GM18909 (cell line): Measurements from ENCODE around the gene ATXN7L1.
"Not testable (repeated sequence)": the region's sequence is repeated elsewhere in the genome, so short reads cannot be mapped to it uniquely, and the experiment has no call there.

Experiments used
- ATAC-seq: cut with Tn5 transposase; IDR thresholded peaks from one replicate; pipeline ENCODE4 v1.9.1; 2021; ENCODE audit warnings: mild to moderate bottlenecking; ENCODE audit not compliant: unreplicated experiment, poor library complexity

The ATXN7L1 gene

DNA sequence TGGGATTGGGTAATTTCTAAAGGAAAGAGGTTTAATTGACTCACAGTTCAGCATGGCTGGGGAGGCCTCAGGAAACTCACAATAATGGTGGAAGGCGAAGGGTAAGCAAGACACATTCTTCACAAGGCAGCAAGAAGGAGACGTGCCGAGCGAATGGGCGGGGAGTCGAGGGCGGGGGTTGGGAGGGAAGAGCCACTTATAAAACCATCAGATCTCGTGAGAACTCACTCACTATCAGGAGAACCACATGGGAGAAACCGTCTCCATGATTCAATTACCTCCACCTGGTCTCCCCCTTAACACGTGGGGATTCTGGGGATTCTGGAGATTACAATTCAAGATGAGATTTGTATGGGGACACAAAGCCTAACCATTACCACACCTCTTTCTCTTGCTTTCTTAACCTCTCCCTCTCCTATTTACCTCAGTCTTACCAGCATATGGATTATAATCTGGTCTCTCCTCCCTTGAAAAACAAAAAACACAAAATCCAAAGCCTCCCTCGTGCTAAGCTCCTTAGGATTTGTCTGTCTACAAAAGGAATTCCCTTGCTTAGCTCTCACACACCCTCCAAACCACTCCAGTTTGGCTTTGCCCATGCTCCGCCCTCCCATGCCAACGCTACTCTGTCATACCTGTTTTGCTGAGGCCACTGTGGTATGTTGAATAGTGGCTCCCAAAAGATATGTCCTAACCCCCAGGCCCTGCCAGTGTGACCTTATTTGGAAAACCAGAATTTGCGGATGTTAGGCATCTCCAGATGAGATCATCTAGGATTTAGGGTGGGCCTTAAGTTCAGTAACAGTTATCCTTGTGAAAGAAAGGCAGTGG is 275.5 kb downstream of the ATXN7L1 start:
- ATAC-seq = no peak

DNA sequence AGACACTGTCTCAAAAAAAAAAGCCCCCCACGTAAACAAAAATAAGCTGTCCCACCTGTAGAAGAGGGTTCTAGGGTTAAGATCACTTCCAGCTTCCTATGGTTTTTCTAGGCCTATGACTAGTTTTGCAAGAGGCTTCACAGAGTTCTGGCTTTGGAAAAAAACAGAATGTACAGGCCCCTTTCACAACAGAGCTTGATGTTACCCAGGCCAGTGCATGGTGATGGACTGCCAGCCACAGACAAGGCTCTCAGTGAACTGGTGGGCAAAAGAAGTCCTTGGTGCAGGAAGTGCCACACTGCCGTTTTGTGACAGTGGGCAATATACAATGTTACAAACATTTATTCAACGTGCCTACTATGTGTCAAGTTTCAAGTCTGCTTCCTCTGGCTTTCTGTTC is 276.8 kb downstream of the ATXN7L1 start:
- ATAC-seq = no peak

DNA sequence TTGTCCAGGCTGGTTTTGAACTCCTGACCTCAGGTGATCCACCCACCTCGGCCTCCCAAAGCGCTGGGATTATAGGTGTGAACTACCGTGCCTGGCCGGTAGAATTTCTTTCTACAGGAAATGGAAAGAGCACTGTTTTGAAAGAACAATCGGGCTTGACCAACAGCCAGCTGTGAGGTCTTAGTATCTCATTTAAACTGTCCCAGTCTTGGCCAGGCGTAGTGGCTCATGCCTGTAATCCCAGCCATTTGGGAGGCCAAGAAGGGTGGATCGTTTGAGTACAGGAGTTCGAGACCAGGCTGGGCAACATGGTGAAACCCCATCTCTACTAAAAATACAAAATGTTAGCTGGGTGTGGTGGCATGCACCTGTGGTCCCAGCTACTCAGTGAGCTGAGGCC is 277.3 kb downstream of the ATXN7L1 start:
- not testable (repeated sequence) for ATAC-seq

DNA sequence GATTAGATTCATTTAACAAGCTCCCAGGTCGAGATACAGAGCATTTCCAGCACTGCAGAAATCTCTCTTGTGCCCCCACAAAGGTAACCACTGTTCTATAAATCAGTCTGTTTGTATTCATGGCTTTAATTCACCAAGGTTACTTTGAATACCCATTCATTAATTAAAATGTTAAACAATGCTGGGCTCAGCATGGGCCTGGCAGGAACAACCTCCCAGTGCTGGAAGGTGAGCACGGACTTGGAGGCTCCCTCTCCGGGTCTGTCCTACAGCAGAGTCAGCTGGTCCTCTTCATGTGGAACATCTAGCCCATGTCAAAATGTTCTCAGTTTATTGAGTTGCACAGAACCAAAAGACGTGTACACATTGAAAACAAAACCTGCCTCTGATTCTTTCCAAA is 279.5 kb downstream of the ATXN7L1 start:
- ATAC-seq = no peak

DNA sequence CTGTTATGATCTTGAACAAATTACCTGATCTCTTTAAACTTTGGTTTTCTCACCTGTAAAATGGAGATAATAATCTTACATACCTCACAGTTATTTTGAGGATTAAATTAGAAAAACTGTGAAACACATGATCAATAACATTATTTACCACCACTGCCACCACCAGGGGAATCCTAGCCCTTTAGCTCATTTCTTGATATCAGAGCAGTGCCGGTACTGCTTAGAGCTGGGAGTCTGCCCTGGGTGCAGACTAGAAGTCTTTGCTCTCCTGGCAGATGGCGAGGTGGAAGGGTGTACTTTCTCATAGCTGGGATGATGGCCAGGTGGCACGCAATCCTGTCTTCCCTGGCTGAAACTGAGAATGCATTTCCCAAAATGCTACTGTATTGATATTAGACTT is 282.4 kb downstream of the ATXN7L1 start:
- no peak for ATAC-seq

DNA sequence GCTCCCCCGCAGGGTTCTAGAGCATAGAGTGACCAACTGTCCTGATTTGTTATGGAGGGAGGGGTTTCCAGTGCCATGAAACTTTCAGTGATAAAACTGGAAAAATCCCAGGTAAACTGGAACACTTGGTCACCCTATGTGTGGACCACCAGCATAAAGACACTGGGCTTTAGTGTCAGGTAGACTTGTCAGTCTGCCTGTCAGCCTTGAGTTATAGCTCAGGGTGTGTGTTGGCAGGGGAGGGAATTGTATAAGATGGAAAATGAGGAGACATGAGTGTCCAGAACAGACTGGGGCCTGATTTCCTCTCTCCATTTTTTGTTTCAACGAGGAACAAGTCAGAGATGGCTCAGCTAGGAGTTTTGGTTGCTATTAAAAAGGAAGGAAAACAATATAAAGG is 284.9 kb downstream of the ATXN7L1 start:
- ATAC-seq = no peak

DNA sequence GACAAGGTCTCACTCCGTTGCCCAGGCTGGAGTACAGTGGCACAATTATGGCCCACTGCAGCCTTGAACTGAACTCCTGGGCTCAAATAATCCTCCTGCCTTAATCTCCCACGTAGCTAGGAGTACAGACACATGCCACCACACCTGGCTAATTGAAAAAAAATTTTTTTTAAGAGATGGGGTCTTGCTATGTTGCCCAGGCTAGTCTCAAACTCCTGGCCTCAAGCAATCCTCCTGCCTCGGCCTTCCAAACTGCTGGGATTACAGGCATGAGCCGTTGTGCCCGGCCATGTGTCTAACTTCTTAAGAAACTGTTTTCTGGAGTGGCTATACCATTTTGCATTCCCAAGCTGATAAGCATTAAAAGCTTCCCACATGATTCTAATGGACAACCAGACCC is 285.6 kb downstream of the ATXN7L1 start:
- no peak for ATAC-seq

DNA sequence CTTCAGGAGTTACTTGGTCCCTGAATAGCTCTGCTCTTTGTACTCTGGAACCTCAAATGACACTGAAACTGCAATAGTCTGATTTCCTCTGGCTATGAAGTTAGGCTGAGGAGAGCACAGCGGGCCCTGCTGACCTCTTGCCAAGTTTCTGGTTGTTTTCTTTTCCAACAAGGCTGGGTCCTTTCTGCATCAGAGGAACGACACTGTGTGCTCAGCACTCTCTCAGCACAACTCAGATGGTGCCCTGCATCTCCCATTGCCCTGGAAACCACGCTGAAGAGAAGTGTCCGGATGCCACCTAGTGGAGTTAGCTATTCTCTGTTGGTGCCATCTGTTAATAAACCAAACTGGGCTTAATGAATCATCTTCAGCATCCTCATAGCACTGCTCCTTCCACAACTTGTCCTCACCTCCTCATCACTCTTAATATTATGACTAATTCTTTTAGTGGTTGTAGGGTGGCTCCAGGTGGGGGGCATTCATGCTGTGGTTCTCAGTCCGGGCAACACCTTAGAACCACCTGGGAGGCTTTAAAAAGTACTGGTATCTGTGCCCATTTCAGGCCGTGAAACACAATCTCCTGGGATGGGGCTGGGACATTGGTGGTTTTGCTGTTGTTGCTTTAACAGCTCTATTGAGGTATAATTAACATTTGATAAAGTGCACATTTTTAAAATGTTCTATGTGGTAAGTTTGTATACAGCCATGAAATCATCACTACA is 286.9 kb downstream of the ATXN7L1 start:
- peak; percentile 90 for ATAC-seq

DNA sequence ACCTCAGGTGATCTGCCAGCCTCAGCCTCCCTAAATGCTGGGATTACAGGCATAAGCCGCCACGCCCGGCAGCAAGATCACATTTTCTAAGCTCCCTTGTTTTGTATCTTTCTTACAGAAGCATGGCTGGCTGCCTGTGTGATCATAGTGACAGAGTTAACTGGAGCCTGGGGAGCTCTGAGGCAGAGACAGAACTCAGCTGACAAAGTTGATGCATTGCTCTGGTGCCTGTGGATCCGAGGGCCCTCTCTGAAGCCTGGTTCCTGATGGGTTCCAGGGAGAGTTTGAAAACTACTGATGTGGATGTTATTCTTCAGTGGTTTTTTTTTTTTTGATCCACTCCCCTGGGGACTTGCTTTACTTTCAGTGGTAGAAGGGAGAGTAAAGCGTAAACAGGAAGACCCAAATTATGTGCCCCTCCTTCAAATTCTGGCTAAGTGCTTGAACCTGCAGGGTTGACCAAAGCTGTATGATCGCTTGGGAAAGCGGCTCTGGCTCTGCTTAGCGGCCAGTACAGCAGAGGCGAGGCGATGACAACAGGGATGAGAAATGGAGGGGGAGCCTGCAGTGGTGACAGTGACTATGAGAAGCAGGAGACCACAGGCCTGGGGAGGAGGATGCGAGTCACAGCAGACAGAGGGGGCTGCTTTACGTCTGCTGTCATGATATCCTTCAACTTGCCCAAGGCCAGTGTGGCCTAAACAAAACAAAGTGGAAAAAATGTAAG is 288.3 kb downstream of the ATXN7L1 start:
- no peak for ATAC-seq

DNA sequence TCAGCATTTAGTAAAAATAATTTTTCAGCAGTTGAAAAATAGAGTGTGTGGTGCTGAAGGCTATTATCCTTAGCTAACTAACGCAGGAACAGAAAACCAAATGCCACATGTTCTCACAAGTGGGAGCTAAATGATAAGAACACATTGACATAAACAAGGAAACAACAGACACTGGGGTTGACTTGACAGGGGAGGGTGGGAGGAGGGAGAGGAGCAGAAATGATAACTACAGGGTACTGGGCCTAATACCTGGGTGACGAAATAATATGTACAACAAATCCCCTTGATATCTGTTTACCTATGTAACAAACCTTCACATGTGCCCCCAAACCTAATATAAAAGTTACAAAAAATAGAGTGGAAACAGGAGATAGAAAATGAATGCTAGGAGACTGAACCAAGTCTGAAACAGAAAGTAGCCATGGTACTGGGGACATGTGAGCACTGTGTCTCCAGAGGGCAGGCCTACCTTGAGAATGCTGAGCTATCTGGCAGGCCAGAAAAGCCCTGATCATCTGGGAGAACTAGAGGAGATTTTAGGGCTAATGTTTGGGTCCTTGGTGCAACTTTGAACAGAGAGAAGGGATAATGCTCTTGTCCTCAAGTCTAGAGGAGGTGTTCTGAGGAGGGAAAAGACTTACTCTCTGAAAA is 290.4 kb downstream of the ATXN7L1 start:
- no peak for ATAC-seq

DNA sequence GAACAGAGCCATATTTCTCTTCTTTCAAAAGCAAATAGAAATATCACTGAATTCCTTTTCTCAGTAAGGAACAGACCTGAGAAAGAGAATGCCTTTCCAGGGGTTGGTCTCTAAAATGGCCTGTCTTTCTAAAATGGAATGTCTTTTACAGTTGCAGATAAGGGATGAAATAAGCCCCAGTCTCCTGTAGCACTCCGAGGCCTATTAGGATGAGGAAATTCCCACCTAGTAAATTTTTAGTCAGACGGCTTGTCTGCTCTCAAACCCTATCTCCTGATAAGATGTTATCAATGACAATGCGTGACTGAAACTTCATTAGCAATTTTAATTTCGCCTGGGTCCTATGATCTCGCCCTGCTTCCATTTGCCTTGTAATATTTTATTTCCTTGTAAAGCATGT is 292.2 kb downstream of the ATXN7L1 start:
- no peak for ATAC-seq

DNA sequence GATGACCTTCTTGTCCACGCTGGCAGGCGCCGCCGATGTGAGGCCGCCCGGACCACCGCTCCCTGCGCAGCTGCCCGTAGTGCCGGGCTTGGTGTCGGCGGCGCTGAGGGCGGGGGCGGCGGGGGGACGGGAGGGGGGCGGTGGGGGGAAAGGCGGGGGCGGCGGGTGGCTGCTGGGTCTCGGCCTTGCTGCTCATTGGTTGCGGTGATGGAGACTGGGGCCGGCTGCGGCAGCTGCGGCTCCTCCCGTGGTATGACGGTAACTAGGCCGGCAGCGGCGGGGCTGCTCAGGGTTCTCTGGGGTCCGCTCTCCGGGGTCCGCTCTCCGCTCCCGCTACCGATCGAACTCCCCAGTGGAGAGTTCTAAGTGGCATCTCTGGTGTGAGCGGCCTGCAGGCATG is 293.3 kb downstream of the ATXN7L1 start:
- ATAC-seq = no peak

DNA sequence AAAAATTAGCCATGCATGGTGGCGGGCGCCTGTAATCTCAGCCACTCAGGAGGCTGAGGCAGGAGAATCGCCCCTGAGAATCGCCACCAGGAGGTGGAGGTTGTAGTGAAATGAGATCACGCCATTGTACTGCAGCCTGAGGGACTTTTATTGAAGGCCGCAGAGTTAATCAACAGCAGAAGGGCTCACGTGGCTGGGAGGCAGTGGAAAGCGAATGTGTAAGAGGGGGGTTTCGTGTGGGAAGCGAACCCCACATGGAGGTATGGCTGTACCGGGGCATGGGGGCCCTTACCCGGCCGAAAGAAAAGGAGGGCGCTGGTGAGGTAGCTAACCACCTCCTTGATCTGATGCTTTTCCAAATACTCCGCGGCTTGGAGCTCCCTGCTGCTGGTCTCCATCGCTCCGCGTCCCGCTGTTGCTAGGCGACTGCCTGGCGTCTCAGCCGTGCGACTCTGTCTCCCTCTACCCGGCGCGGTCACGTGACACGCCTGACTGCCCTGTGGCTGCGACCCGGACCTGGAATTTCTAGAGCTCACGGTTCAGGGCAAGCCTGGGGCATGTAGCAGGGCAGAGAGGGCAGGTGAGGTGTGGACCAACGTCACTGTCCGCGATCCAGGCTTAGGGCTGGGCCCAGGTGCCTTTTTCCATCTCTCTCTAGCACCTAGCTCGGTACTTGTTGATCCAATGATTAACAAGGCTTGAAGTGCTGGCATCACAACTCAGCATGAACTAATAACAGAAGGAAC is 295.2 kb downstream of the ATXN7L1 start, which contains the start of gene EFCAB10:
Gene EFCAB10, minus strand, starts transcription at position 428 of the 746 bp plus-strand sequence. Its CDS starts 30 bp downstream, at position 398.
- peak; percentile 86 for ATAC-seq

DNA sequence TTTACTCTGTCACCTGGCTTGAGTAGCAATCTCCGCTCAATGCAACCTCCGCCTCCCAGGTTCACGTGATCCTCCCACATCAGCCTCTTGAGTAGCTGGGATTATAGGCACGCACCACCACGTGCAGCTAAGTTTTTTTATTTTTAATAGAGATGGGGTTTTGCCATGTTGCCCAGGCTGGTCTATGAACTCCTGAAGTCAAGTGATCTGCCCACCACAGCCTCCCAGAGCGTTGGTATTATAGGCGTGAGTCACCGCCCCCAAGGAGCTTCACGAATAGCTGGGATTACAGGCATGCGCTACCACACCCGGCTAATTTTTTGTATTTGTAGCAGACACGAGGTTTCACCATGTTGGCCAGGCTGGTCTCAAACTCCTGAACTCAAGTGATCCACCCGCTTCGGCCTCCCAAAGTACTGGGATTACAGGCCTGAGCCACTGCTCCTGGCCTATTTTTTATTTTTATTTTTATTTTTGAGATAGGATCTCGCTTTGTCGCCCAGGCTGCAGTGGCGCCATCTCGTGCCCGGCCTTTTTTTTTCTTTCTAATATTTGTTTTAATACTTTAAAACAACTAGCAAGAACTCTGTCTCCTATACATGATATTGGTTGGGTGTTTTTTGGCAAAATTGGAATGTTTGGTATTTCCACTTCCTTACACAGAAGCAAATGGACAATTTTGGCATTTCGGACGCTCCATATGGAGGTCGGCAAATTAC is 296.2 kb downstream of the ATXN7L1 start:
- ATAC-seq = no peak

DNA sequence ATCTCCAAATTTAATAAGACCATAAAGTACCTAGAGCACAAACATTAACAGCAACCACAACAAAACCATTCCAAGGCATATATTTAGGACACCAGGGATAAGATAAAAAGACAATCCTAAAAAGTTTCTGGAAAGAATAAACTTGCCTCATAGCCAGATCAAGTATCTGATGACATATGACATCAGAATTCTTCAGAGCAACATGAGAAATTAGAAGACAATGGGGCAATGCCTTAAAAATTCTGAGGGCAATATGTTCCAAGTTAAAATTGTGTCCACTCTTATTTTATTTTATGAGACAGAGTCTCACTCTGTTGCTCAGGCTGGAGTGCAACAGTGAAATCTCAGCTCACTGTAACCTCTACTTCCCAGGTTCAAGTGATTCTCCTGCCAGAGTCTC is 297.9 kb downstream of the ATXN7L1 start:
- no peak for ATAC-seq

DNA sequence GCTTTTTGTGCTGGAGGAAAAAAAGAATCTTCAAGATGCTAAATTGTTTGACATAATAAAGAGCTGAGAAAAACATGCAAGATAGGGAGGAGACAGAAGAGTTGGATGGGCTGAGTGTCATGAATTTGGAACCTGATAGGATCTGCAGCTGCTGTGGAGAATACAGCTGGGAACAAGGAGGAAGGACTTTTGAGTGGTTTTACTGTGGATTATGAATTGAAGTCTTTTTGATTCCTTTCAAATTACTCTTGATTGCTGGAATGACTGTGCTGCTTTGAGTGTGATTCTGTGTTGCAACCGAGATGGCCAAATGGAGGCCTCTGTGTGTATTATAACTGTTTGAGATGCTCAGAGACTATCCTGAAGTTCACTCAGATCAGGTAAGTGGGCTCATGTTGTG is 299.1 kb downstream of the ATXN7L1 start:
- no peak for ATAC-seq

DNA sequence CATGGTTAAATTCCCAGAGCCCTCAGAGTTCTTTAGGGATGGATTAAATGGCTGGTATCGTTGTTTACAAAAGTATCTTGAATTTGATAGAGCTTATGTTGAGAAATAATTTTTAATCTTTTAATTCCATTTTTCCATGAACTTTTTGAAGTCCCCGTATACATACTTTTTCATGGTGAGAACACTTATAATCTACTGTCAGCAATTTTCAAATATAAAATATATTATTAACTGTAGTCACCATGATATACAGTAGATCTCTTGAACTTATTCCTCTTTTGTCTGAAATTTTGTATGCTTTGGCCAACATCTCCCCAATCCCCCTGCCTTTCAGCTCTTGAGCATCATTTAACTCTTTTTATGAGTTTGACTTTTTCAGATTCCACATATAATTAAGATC is 304.5 kb downstream of the ATXN7L1 start:
- no peak for ATAC-seq

DNA sequence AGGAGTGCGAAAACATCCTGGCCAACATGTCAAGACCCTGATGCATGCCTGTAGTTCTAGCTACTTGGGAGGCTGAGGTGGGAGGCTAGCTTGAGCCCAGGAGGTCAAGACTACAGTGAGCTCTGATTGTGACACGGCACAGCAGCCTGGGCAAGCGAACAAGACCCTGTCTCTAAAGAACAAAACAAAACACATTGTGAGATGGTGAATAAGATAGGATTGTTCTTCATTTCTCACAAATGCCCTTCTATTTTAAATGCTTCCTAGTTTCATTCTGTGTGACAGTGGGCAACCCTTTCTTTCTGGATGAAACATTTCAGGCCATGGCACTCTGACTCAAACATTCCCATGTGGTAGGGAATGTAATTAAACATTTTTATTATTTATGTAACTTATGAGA is 308.6 kb downstream of the ATXN7L1 start:
- no peak for ATAC-seq

DNA sequence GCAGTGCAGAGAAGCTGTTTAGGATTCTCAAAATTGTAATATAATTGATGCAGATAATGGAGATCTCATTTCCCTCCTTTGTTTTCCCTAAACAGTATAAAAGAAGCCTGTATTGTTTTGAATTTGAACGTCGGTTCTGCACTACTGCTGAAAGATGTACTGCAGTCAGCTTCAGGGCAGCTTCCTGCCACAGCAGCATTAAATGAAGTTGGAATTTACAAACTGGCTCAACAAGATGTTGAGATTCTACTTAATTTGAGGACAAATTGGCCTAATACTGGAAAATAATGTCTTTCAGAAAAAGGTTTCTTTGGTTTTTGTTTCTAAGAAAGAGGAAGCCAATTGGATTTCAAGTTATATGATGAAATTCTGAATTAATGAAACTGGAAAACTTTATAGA is 309.4 kb downstream of the ATXN7L1 start:
- ATAC-seq = no peak
